Glutamatergic neuron (in vitro differentiated cells): Measurements from ENCODE around the gene UBE2J2. TPM values are rescaled to one million over a fixed set of nuclear protein-coding genes. Genes with fewer than 3 reads are reported as not detected.

Source experiments
- DNase-seq: peaks from one replicate; pipeline ENCODE4 v3.0.0; 2022
- H3K27ac Mint-ChIP-seq: one replicate; pipeline ENCODE4 v1.8.0; 2020; ENCODE audit warnings: mild to moderate bottlenecking, mixed read lengths, inconsistent platforms; ENCODE audit not compliant: unreplicated experiment
- H3K27me3 Mint-ChIP-seq: one replicate; pipeline ENCODE4 v1.8.0; 2020; ENCODE audit warnings: mild to moderate bottlenecking, moderate library complexity, mixed read lengths, inconsistent platforms; ENCODE audit not compliant: unreplicated experiment
- H3K36me3 Mint-ChIP-seq: one replicate; pipeline ENCODE4 v1.8.0; 2020; ENCODE audit warnings: mild to moderate bottlenecking, mixed read lengths, inconsistent platforms; ENCODE audit not compliant: unreplicated experiment
- H3K4me1 Mint-ChIP-seq: one replicate; pipeline ENCODE4 v1.8.0; 2020; ENCODE audit warnings: mild to moderate bottlenecking, low read depth, mixed read lengths, inconsistent platforms; ENCODE audit not compliant: unreplicated experiment
- H3K4me3 Mint-ChIP-seq: one replicate; pipeline ENCODE4 v1.8.0; 2020; ENCODE audit warnings: mild to moderate bottlenecking, mixed read lengths, inconsistent platforms; ENCODE audit not compliant: unreplicated experiment
- H3K9me3 Mint-ChIP-seq: one replicate; pipeline ENCODE4 v1.8.0; 2020; ENCODE audit warnings: mild to moderate bottlenecking, moderate library complexity, mixed read lengths, inconsistent platforms; ENCODE audit not compliant: unreplicated experiment
- total RNA-seq: library from RNA; stranded (reverse); fragmentation: NEBNext Ultra II Directional; extraction: Animal tissue kit (Norgen Biotek cat#: 25700); gene quantifications from one replicate; pipeline ENCODE4 v1.2.1, GENCODE V29; 2021; ENCODE audit not compliant: unreplicated experiment
- TF ChIP-seq, protein P1 (sequence below): fragments of 200-600 bp; sonication (generic); IDR thresholded peaks from one replicate; pipeline ENCODE4 v1.5.0; 2021; ENCODE audit not compliant: partially characterized antibody, unreplicated experiment

The UBE2J2 gene
- total RNA-seq, 1 donor from 2014 or later, result 88.1 TPM

DNA sequence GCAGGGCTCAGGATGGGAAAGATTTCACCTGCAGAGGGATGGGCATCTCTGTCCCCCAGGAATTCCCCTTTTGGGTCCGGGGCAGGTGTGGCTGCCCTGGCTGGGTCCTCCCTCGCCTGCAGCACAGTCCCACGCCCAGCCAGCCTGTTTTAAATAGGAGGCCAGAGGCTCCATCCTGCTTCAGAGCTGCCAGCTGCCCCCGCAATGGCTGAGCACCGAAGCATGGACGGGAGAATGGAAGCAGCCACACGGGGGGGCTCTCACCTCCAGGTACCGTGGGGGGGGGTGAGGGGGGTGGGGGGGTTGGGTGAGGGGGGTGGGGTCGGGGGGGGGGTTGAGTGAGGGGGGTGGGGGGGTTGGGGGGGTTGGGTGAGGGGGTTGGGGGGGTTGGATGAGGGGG, 10.2 kb upstream of the UBE2J2 start:
- Mint-ChIP-seq H3K36me3 (no peaks in the 10 kb centered on the region), H3K27ac (no peak overlapping the region), H3K27me3 (peaks cover 7% of the 10 kb centered on the region), H3K9me3 (peaks cover 4% of the 10 kb centered on the region), H3K4me1 (no peaks in the 10 kb centered on the region), H3K4me3 (no peak overlapping the region)
- TF ChIP-seq, protein P1, sequence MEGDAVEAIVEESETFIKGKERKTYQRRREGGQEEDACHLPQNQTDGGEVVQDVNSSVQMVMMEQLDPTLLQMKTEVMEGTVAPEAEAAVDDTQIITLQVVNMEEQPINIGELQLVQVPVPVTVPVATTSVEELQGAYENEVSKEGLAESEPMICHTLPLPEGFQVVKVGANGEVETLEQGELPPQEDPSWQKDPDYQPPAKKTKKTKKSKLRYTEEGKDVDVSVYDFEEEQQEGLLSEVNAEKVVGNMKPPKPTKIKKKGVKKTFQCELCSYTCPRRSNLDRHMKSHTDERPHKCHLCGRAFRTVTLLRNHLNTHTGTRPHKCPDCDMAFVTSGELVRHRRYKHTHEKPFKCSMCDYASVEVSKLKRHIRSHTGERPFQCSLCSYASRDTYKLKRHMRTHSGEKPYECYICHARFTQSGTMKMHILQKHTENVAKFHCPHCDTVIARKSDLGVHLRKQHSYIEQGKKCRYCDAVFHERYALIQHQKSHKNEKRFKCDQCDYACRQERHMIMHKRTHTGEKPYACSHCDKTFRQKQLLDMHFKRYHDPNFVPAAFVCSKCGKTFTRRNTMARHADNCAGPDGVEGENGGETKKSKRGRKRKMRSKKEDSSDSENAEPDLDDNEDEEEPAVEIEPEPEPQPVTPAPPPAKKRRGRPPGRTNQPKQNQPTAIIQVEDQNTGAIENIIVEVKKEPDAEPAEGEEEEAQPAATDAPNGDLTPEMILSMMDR, result no peak
- peak; percentile 69 for DNase-seq

DNA sequence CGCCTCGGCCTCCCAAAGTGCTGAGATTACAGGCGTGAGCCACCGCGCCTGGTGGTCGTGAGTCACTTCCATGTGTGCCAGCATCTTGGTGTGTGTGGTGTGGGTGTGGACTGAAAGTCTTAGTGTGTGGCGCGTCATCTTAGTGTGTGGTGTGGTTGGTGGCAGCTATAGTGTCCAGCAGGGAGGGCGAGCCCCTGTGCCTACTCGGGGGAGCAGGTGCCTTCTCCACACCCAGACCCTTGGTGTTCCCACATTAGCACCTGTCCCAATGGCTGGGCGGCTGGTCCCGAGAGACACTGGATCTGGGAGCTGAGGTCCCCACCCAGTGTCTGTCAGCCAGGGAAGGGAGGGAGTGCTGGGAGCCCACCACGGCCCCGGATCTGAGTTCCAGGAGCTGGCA, 9.3 kb upstream of the UBE2J2 start:
- H3K27ac Mint-ChIP-seq, result no peak overlapping the region
- TF ChIP-seq, protein P1, result no peak
- no peak for DNase-seq
- H3K27me3 Mint-ChIP-seq, result peaks cover 7% of the 10 kb centered on the region
- H3K4me1 Mint-ChIP-seq, result no peaks in the 10 kb centered on the region
- no peak overlapping the region for H3K4me3 Mint-ChIP-seq
- no peaks in the 10 kb centered on the region for H3K36me3 Mint-ChIP-seq
- peaks cover 4% of the 10 kb centered on the region for H3K9me3 Mint-ChIP-seq

DNA sequence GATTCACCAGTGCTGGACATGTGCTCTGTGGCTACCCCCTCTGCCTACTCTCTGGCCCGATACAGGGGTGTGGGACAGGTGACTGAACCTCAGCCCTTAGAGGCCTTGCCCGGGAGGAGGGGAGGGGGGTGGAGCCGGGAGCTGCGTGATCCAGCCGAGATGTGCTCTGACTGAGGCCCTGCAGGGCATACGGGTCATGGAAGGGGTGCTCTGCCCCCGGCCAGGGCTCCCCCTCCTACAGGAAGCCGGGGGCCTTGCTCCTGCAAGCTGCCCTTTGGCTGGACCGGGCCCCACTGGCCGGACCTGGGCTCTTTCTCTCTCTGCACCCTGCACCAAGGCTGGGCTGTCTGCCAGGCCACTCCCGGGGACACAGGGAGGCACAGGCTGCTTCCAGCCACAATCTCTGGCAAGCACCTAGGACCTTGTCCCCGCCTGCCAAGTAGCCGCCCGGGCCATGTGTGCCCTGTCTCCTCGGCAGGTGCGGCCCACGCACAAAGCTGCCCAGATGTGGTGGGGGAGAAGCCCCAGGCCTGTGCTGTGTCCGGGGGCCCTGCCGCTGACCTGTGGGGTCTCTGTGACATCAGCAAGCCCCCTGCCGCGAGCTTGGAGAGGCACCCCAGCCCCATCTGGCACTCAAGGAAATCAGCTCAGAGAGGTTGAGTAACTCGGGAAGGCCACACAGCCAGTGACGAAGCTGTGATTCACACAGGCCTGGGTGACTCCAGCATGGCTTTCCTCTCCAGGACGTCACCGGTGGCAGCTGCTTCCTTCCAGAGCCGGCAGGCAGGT, 8.1 kb upstream of the UBE2J2 start:
- peaks cover 4% of the 10 kb centered on the region for H3K9me3 Mint-ChIP-seq
- no peak overlapping the region for H3K4me3 Mint-ChIP-seq
- no peaks in the 10 kb centered on the region for H3K4me1 Mint-ChIP-seq
- H3K36me3 Mint-ChIP-seq, result no peaks in the 10 kb centered on the region
- no peak overlapping the region for H3K27ac Mint-ChIP-seq
- H3K27me3 Mint-ChIP-seq, result peaks cover 7% of the 10 kb centered on the region
- peak; percentile 24 for DNase-seq
- TF ChIP-seq, protein P1, result no peak

DNA sequence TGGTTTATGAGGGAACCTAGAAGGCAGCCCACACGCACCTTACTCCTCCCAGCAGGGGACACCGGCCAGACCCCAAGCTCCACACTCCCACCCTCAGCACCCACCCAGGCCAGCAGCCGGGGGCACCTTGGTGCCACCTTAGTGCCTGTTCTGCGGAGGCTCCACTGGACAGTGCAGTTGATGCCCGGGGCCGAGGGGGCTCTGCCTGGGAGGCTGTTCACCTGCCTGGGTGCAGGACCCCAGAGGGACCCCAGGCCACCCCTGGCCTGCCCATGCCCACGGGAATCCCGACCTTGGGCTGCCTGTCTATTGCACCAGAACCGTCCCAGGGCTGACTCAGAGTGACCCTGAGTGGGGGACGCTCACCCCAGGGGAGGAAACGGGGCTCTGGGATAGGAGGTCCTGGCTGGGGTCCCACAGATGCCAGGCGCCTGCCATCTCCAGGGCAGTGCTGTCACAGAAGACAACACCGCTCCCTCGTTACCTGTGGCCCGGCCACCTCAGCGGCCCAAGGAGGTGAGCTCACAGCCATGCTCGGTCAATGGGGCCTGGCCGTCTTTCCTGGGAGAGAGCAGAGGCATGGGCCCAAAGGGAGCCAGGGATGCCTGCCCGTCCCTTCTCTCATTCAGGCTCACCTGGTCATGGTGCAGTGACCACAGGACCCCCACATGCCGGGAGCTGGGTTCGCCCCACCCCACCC, 7.3 kb upstream of the UBE2J2 start:
- H3K36me3 Mint-ChIP-seq, result no peaks in the 10 kb centered on the region
- no peak overlapping the region for H3K4me3 Mint-ChIP-seq
- peaks cover 4% of the 10 kb centered on the region for H3K9me3 Mint-ChIP-seq
- DNase-seq, result no peak
- no peaks in the 10 kb centered on the region for H3K4me1 Mint-ChIP-seq
- H3K27me3 Mint-ChIP-seq, result peaks cover 7% of the 10 kb centered on the region
- no peak overlapping the region for H3K27ac Mint-ChIP-seq
- TF ChIP-seq, protein P1, result no peak

DNA sequence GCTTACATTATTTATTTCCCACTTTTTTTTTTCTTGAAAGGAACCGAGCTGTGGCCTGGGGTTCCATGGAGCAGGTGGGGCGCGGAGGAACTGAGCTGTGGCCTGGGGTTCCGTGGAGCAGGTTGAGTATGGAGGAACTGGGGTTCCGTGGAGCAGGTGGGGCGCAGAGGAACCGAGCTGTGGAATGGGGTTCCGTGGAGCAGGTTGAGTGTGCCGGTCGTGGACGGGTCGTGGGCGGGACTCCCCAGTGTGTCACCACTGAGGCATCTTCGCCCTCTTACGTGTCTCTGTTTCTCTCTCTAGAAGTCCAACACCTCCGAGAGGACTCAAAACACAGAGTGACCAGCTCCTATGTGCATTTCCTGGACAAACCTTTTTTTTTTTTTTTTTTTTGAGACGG, 5.4 kb upstream of the UBE2J2 start:
- TF ChIP-seq, protein P1, result no peak
- Mint-ChIP-seq H3K27ac (no peak overlapping the region), H3K4me3 (no peak overlapping the region), H3K27me3 (peaks cover 8% of the 10 kb centered on the region), H3K4me1 (peaks cover 9% of the 10 kb centered on the region), H3K9me3 (peaks cover 8% of the 10 kb centered on the region), H3K36me3 (no peaks in the 10 kb centered on the region)
- DNase-seq, result no peak
